ENCODE measurements around the gene TAL2. TPM values are rescaled to one million over a fixed set of nuclear protein-coding genes. Genes with fewer than 3 reads are reported as not detected.

The TAL2 gene
- total and polyA plus RNA-seq, 9 of the 15 experiments (the other 6 are each of a cell fraction or from before 2014, with no cell fraction given), result 0.21 to 3.7 (median 1.1) TPM; not detected in 1

DNA sequence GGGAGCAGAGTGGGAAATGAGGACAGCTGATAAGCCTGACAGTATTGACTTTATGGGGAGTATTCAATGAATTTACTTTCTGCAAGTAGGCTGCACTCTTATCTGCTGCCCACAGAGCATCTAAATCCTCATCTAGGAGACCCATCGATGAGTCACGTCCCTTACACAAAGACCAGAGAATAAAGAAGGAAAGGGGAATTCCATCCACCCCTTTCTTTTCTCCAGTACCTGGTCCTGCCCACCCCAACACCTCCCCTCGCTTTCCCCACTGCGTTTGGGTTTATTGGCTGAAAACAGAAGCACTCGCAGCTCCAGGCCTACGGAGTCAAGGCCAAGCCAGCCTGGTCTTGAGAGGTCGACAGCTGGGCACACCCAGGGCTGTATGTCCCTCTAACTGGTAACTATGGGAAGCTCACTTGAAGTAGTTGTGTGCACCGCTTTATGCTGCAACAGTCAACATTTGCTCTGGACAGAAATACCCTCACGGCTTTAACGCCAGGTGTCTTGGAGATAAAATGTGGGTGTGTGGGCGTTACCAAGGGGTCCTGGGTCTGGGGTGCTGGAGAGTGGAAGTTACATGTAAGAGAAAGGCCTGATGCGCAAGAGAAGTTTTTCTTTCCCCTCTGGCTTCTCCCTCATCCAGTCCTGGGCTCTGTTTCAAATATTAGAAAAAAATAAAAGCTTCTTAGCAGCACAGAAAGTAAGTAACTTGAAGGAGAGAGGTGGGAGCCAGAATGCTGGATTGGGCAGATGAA, 14.5 kb upstream of the TAL2 start (continued):
- TF ChIP-seq ZNF408 (CRISPR knock-in tag; IDR thresholded peaks at IDR 0.05; ENCODE audit: low read depth) (no peak), NR3C1 (CRISPR knock-in tag; IDR thresholded peaks at IDR 0.05) (no peak), ZNF232 (CRISPR knock-in tag; IDR thresholded peaks at IDR 0.05) (no peak), ZNF586 (CRISPR knock-in tag; conservative IDR thresholded peaks at IDR 0.05) (no peak), NCOR1 (IDR thresholded peaks at IDR 0.05) (peak; percentile 95), ZNF77 (CRISPR knock-in tag; IDR thresholded peaks at IDR 0.05) (no peak), ZFP1 (CRISPR knock-in tag; IDR thresholded peaks at IDR 0.05) (no peak), NEUROD1 (IDR thresholded peaks at IDR 0.05; ENCODE audit: borderline replicate concordance, low read depth, low read length, partially characterized antibody) (peak; percentile 93), POLR2A (conservative IDR thresholded peaks at IDR 0.05) (no peak), ZKSCAN3 (CRISPR knock-in tag; IDR thresholded peaks at IDR 0.05) (no peak), HEY1 (CRISPR knock-in tag; IDR thresholded peaks at IDR 0.05; ENCODE audit: borderline replicate concordance) (no peak), NR2C2 (CRISPR knock-in tag; IDR thresholded peaks at IDR 0.05) (no peak), NR2C2 (tag; IDR thresholded peaks at IDR 0.05) (no peak), ZNF184 (CRISPR knock-in tag; IDR thresholded peaks at IDR 0.05) (no peak)
- TF ChIP-seq, protein P1, sequence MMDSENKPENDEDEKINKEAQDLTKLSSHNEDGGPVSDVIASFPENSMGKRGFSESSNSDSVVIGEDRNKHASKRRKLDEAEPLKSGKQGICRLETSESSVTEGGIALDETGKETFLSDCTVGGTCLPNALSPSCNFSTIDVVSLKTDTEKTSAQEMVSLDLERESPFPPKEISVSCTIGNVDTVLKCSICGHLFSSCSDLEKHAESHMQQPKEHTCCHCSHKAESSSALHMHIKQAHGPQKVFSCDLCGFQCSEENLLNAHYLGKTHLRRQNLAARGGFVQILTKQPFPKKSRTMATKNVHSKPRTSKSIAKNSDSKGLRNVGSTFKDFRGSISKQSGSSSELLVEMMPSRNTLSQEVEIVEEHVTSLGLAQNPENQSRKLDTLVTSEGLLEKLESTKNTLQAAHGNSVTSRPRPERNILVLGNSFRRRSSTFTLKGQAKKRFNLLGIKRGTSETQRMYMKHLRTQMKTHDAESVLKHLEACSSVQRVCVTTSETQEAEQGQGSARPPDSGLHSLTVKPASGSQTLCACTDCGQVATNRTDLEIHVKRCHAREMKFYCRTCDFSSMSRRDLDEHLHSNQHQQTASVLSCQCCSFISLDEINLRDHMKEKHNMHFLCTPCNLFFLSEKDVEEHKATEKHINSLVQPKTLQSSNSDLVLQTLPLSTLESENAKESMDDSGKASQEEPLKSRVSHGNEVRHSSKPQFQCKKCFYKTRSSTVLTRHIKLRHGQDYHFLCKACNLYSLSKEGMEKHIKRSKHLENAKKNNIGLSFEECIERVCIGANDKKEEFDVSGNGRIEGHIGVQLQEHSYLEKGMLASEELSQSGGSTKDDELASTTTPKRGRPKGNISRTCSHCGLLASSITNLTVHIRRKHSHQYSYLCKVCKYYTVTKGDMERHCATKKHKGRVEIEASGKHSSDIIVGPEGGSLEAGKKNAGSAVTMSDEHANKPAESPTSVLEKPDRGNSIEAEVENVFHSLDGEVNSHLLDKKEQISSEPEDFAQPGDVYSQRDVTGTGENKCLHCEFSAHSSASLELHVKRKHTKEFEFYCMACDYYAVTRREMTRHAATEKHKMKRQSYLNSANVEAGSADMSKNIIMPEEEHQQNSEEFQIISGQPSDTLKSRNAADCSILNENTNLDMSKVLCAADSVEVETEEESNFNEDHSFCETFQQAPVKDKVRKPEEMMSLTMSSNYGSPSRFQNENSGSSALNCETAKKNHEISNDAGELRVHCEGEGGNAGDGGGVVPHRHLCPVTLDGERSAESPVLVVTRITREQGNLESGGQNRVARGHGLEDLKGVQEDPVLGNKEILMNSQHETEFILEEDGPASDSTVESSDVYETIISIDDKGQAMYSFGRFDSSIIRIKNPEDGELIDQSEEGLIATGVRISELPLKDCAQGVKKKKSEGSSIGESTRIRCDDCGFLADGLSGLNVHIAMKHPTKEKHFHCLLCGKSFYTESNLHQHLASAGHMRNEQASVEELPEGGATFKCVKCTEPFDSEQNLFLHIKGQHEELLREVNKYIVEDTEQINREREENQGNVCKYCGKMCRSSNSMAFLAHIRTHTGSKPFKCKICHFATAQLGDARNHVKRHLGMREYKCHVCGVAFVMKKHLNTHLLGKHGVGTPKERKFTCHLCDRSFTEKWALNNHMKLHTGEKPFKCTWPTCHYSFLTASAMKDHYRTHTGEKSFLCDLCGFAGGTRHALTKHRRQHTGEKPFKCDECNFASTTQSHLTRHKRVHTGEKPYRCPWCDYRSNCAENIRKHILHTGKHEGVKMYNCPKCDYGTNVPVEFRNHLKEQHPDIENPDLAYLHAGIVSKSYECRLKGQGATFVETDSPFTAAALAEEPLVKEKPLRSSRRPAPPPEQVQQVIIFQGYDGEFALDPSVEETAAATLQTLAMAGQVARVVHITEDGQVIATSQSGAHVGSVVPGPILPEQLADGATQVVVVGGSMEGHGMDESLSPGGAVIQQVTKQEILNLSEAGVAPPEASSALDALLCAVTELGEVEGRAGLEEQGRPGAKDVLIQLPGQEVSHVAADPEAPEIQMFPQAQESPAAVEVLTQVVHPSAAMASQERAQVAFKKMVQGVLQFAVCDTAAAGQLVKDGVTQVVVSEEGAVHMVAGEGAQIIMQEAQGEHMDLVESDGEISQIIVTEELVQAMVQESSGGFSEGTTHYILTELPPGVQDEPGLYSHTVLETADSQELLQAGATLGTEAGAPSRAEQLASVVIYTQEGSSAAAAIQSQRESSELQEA (IDR thresholded peaks at IDR 0.05; ENCODE audit: low read depth), result no peak
- TF ChIP-seq, protein P2, sequence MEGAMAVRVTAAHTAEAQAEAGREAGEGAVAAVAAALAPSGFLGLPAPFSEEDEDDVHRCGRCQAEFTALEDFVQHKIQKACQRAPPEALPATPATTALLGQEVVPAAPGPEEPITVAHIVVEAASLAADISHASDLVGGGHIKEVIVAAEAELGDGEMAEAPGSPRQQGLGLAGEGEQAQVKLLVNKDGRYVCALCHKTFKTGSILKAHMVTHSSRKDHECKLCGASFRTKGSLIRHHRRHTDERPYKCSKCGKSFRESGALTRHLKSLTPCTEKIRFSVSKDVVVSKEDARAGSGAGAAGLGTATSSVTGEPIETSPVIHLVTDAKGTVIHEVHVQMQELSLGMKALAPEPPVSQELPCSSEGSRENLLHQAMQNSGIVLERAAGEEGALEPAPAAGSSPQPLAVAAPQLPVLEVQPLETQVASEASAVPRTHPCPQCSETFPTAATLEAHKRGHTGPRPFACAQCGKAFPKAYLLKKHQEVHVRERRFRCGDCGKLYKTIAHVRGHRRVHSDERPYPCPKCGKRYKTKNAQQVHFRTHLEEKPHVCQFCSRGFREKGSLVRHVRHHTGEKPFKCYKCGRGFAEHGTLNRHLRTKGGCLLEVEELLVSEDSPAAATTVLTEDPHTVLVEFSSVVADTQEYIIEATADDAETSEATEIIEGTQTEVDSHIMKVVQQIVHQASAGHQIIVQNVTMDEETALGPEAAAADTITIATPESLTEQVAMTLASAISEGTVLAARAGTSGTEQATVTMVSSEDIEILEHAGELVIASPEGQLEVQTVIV (CRISPR knock-in tag; IDR thresholded peaks at IDR 0.05; ENCODE audit: borderline replicate concordance), result no peak
- TF ChIP-seq, protein P3, sequence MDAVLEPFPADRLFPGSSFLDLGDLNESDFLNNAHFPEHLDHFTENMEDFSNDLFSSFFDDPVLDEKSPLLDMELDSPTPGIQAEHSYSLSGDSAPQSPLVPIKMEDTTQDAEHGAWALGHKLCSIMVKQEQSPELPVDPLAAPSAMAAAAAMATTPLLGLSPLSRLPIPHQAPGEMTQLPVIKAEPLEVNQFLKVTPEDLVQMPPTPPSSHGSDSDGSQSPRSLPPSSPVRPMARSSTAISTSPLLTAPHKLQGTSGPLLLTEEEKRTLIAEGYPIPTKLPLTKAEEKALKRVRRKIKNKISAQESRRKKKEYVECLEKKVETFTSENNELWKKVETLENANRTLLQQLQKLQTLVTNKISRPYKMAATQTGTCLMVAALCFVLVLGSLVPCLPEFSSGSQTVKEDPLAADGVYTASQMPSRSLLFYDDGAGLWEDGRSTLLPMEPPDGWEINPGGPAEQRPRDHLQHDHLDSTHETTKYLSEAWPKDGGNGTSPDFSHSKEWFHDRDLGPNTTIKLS (IDR thresholded peaks at IDR 0.05; ENCODE audit: borderline replicate concordance, low read depth), result no peak

Measured in K562 (cell line).